LNCAP (cell line): ENCODE data around the gene SLFNL1.

Experiments
- TF ChIP-seq, protein P1 (sequence below): fragments of 450-650 bp; IDR thresholded peaks from 2 replicates; pipeline ENCODE4 v1.5.1; 2017; ENCODE audit warnings: mild to moderate bottlenecking

Gene SLFNL1

DNA sequence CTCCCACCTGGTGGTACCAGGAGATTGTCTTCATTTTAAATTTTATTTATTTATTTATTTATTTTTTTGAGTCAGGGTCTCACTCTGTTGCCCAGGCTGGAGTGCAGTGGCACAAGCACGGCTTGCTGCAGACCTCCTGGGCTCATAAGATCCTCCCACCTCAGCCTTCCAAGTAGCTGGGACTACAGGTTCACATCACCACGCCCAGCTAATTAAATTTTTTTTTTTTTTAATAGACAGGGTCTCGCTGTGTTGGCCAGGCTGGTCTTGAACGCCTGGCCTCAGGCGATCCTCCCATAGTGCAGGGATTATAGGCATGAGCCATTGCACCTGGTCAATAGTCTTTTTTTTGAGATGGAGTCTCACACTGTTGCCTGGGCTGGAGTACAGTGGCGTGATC is 8.5 kb downstream of the SLFNL1 start:
- TF ChIP-seq, protein P1, sequence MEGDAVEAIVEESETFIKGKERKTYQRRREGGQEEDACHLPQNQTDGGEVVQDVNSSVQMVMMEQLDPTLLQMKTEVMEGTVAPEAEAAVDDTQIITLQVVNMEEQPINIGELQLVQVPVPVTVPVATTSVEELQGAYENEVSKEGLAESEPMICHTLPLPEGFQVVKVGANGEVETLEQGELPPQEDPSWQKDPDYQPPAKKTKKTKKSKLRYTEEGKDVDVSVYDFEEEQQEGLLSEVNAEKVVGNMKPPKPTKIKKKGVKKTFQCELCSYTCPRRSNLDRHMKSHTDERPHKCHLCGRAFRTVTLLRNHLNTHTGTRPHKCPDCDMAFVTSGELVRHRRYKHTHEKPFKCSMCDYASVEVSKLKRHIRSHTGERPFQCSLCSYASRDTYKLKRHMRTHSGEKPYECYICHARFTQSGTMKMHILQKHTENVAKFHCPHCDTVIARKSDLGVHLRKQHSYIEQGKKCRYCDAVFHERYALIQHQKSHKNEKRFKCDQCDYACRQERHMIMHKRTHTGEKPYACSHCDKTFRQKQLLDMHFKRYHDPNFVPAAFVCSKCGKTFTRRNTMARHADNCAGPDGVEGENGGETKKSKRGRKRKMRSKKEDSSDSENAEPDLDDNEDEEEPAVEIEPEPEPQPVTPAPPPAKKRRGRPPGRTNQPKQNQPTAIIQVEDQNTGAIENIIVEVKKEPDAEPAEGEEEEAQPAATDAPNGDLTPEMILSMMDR, result no peak

DNA sequence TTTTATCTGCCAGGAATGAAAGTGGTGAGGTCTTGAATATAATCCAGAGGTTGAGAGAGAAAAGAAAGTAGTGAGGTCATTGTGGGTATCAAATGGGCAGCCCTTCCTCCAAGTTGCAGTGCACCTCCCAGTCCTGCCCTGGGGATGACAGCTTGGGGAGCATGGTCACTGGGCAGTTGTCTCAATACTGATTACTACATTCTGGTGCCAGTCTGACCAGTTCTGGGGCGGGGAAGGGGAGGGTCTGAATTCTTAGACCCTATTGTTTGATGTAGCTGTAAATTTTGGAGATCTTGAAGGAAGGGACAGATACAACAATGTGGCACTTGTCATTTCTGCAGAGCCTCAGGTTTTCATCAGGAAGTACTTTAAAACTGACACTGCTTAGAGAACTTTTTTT is 11.2 kb downstream of the SLFNL1 start:
- TF ChIP-seq, protein P1, result no peak

DNA sequence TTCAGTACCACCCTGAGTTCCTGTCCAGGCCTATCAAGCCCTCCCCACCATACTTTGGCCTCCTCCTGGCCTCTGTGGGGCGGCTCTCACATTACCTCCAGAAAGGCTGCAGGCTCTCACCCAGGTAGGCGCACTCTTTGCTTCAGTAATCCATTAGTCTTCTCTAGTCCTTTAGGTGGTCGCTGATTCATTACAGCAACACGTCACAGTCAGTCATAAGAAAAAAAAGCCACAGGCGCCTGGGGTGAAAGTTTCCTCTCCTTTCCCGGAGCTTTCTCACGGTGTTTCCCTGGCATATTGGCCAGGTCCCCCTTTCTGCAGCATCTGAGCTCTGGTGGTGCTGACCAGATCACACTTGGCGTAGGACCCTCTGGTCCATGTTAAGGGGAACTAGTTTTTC is 12.1 kb downstream of the SLFNL1 start:
- TF ChIP-seq, protein P1, result no peak

DNA sequence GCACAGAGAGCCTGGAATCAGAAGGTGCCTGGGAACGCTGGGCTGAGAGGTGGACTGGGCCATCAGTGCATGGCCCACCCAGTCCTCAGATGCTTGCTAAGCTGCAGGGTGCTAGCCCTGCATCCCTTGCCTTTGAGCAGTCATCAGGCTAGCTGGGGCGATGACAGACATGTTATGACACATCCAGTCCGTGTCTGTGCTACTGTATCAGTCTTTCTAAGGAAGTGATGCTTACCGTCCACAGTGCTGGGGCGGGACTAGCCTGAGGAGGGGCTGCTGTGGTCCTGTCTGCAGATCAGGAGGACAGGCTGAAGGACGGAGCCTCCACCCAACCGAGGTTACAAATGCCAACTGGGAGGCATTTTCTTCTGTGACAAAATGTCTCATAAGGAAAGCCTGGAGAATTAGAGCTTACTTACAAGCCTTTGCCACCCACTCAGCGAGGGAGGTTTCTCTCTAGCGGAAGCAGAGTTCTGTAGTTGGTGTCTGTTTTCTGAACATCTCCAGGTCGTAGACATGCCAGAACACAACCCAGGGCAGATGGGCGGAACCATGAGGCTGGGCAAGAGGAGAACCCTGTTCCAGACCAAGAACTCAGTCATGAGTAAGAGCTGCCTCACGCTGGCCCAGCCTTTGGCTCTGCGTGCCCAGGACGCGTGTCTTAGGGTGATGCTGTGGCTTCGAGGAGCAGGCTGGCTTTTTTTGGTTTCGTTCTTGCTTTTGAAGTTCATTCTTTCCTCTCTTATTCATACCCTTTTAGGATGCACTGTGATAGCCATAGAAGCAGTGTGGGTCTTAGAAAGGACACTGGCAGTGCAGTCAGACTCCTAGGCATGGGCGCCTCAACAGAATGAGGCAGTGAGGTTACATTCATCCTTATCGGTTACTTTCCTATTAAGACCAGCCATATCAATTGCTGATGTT is 14.3 kb downstream of the SLFNL1 start:
- TF ChIP-seq, protein P1, result no peak

DNA sequence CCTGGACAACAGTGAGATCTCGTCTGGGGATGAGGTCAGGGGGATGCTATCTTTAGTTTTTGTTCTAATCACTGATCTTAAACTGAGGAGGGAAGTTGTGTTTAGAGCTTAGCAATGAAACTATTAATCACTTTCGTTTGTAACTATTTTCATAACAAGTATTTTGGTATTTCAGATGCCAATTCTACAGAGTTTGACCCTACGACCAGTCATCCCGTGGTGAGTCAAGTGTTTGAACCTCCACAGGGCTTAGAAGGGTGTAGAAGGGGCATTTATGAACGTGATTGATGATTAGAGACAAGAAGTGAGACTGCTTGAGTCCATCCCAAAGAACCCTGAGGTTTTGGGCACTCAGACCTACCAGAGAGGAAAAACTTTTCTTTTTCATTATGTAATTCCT is 15.6 kb downstream of the SLFNL1 start:
- TF ChIP-seq, protein P1, result no peak

DNA sequence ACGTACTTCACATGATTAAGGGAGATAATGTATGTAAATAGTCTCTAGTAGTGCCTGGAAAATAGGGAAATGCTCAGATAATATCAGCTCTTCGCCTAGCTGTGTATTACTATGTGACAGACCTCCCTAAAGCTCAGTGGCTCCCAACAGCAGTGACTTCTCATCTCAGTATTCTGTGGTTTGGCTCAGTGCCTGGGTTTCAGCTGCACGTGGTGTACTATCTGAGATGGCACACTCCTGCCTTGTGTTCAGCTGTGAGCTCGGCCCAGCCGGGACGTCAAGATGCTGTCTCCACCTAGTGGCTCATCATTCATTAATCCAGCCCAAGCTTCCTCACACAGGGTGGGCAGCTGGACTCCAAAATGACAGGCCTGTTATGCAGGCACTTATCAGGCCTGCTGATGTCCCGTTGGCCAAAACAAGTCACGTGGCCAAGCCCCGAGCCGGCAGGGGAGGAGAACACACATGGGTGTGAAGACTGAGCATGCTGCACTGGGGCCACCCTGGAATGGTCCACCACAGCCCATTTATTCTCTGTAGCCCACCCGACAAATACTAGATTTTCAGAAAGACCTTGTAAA is 17.8 kb downstream of the SLFNL1 start:
- TF ChIP-seq, protein P1, result peak; percentile 58

DNA sequence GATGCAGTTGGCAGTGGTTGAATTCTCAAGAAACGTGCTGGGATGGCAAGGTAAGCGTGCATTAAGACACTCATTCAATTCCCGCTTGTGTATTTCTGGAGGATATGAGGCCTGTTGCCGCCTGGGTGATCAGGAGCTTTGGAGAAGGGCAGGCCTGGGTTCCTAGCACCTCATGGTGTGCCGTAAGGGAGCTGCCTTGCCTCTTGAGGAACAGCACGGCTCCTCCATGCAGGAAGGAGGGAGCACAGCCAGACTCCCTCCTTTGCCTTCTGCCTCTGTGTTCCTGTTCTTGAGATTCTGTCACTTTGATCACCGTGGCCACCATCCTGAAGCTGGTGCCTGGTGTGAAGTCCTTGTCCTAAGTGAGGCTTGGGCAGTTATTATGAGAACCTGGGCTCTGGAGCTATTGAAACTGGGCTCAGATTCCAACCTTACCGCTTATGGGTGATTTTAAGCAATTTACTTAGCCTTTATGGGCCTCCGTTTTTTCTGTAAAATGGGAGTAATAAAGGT is 18.3 kb downstream of the SLFNL1 start:
- TF ChIP-seq, protein P1, result no peak
